Heart left ventricle (tissue), 13 donors: Measurements from ENCODE around the gene CAMSAP2.

ENCODE experiments used
- POLR2A ChIP-seq, 2 donors: fragments of 450-650 bp; IDR thresholded peaks; one replicate each; pipeline ENCODE4 v1.6.1; 2017; ENCODE audit warnings: antibody characterized with exemption in 2 of 2, mild to moderate bottlenecking in 2 of 2, moderate library complexity in 2 of 2
- TF ChIP-seq, protein P1 (sequence below), 12 donors: fragments of 200-600 bp; sonication (generic) in 4 of 12; IDR thresholded peaks; one replicate each; pipeline versions ENCODE4 v1.5.0 to v1.8.0; 2018 to 2022; ENCODE audit warnings: antibody characterized with exemption in 12 of 12, mild to moderate bottlenecking in 5 of 12
- donor health status: ischemic (EF 13 %, LVEDD 7.1; RV severe dilation, severe dysfunction).
- donor health status: DM: no; HTN: yes; CAD: no.
- donor health status: DM: no; HTN: no; CAD: no.
- donor health status: ischemic (EF 25% LVEDD 6.9; RV normal size, moderate dysfunction).
- donor health status: ischemic (EF 25% LVEDD 5.7; RV mildly dilated, moderate dysfunction).
- donor health status: ischemic (EF 35%, LVEDD 5.7; RV mildly dilated, moderate dysfunction).
- donor health status: nonischemic (EF 11% LVEDD 7.7; RV severe dilation, severe dysfunction).
- donor health status: DM: yes; HTN: yes; CAD: no.
- donor health status: PGD.
- donor health status: ischemic (EF 29% LVEDD 5.4; RV normal size, mild dysfunction).
- donor health status: nonischemic (EF 23%, LVEDD 6.1; RV moderate dilation, normal function).

DNA sequence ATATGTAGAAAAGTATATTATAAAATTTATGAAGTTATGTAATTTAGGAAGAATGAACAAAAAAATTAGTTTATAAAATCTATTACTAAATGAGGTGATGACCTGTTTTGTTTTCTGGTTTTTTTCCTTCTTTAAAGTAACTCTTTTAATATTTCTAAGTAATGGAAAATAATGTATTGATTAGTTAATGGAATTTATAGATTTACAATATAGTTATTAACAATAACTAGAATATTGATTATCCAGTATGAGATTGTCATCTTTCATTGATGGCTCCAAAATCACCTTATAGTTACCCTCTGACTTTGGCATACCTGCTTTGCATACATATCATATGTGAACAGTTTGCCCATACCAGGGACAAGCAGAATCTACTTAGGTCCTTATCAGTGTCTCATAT, 23.4 kb downstream of the CAMSAP2 start:
- TF ChIP-seq, protein P1, sequence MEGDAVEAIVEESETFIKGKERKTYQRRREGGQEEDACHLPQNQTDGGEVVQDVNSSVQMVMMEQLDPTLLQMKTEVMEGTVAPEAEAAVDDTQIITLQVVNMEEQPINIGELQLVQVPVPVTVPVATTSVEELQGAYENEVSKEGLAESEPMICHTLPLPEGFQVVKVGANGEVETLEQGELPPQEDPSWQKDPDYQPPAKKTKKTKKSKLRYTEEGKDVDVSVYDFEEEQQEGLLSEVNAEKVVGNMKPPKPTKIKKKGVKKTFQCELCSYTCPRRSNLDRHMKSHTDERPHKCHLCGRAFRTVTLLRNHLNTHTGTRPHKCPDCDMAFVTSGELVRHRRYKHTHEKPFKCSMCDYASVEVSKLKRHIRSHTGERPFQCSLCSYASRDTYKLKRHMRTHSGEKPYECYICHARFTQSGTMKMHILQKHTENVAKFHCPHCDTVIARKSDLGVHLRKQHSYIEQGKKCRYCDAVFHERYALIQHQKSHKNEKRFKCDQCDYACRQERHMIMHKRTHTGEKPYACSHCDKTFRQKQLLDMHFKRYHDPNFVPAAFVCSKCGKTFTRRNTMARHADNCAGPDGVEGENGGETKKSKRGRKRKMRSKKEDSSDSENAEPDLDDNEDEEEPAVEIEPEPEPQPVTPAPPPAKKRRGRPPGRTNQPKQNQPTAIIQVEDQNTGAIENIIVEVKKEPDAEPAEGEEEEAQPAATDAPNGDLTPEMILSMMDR (IDR thresholded peaks at IDR 0.05), result no peak
- no peak for TF ChIP-seq POLR2A (IDR thresholded peaks at IDR 0.05)
